NOMO-1 treated with DMSO at 0.1 percent for 48 hours (cell line): ENCODE results near the gene CACHD1.
"Not testable (repeated sequence)": the region's sequence is repeated elsewhere in the genome, so short reads cannot be mapped to it uniquely, and the experiment has no call there.

Experiments
- DNase-seq: peaks from one replicate; lab custom pipeline; 2025; ENCODE audit not compliant: unreplicated experiment; lab: John Stamatoyannopoulos, UW

CACHD1 gene

DNA sequence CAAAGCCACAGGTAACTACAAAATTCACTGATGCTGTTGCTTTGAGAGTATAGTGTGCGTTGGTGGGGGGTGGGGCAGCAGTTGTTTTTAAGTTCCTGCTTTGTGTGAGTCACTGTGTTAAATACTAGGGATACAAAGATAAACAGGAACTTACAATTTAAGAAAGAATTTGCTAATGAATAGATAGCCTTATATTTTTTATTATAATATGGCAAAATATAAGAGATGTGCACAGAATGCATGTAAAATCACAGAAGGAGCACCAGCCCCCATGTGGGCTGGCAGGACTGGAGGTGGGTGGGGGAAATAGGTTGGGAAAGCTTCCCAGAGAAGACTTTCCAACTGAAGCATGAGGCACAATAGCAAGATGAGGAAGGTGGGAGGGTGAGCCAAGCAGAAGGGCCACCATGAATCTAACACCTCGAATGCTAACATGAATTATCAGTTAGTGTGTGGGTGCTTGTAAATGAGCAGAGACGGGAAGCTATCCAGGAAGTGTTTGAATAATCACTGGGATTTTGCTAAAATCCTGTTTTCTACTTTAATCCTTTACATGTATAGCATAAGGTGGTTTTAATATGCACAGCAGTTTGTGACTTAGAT is 217.9 kb downstream of the CACHD1 start:
- peak; percentile 65 for DNase-seq

DNA sequence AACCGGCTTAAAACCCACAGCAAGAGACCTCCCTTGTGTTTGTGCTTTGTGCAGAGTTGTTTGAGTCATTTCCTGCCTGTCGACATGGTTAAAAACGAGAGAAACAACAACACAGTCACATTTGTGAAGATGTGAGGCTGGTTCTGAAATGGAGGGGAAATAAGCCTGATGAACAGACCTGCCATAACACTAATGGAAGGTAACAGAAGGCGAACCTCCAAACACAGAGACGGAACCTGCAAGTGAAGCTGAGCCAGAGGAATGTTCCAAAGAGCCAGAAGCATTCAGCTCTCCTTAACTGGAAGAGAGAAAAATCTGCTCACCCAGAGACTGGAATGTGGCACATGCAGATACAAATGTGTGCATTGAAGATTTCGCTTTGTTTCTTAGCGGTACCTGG is 221.7 kb downstream of the CACHD1 start:
- DNase-seq: no peak

DNA sequence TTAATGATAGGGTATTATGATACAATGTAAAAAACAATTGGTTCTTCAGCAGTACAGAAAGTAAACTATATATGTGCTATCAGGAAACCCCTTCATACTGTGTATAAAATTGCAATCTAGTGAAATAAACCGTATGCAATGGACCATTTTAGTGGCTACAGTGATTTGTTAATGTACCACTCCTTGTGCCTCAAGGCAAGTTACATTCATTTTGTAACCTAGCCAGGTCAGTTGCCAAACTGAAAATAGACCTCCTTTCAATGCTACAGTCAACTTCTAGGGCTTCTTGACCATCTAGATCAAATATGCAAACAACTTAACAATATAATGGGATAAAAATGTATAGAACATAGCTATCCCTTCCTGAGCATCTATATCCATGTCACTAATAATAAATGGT is 223.0 kb downstream of the CACHD1 start:
- no peak for DNase-seq

DNA sequence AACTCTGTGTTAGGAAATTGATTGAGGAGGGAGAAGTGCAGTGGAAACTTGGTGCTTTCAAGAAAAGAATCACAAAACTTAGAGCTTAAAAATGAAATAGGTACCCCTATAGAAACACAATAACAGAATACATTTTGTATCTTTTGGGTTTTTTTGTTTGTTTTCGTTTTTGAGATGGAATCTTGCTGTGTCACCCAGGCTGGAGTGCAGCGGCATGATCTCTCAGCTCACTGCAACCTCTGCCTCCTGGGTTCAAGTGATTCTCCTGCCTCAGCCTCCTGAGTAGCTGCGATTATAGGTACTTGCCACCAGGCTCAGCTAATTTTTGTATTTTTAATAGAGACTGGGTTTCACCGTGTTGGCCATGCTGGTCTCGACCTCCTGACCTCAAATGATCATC is 223.5 kb downstream of the CACHD1 start:
- no peak for DNase-seq

DNA sequence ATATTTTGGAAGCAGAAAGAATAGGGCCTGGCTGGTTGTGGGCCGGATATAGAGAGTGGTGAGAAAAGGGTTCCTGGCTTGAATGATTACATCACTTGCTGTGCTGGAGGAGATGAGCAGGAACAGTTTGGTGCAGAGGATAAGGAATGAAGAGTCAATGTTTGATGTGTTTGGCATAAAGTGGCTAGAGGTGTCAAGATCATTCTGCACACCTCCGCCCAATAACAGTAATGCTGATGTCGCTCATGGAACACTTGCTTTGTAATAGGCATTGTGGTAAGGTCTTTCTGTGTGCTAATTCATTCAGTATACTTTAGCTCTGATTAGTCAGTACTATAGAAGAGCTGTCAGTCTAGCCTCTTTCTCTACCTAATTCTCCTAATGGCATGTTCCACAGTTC is 226.9 kb downstream of the CACHD1 start:
- DNase-seq: no peak

DNA sequence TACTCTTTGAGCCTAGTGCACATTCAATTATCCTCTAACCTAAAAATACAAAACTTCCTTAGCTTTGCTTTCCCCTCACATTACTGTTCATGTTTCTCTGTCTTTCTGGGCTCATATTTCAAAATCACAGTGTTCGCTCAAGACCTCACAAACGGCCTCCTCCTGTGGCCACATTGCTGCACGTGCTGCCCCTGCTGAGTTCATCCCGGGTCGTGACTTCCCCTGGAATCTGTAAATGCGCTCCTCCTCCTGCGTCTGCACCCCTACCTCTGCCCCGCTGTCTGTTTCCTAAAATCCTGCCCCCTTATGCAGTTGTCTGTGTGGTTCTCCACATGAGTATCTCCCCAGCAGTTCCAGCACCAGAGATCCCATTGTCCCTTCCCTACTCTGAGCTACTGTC is 229.4 kb downstream of the CACHD1 start:
- no peak for DNase-seq

DNA sequence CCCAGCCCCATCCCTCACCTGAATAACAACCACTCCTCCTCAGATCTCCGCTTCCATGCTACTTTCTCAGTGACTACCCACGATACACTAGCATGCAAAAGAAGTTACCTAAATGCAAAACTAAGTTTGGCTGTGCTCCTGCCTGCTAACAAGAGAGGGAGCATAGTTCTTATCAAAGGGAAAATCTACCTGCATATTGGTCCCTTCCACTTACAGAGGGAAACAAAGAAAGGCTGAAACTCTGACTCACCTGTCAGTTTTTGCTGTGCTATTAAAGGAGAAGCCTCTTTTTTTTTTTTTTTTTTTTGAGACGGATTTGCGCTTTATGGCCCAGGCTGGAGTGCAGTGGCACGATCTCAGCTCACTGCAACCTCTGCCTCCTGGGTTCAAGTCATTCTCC is 231.1 kb downstream of the CACHD1 start:
- DNase-seq: no peak

DNA sequence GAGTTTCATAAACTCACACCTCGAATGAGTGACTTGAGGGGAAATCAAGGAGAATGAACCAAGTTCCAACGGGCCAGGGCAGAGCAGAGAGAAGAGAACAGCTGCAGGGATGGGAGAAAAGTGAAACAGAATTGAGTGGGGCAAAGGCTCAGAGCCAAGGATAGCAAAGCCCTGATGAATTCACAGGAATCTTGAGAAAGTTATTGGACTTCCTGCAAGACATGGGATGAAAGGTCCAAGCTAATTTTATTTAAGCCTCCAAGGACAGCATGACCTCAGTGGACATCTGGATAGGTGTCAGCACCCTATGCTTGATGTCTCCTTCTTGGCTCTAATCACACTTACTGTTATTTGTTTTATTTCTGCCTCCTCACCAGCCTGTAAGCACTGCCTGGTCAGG is 232.0 kb downstream of the CACHD1 start:
- DNase-seq: no peak

DNA sequence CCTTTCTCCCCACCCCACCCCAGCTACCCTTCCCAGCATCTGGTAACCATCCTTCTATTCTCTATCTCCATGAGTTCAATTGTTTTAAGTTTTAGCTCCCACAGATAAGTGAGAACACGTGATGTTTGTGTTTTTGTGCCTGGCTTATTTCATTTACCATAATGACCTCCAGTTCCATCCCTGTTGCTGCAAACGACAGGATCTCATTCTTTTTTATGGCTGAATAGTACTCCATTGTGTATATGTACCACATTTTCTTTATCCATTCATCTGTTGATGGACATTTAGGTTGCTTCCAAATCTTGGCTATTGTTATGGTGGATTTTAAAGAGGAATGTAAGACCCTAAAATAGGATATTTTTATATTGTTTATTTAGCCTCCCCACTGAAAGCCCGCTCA is 232.7 kb downstream of the CACHD1 start:
- DNase-seq: not testable (repeated sequence)

DNA sequence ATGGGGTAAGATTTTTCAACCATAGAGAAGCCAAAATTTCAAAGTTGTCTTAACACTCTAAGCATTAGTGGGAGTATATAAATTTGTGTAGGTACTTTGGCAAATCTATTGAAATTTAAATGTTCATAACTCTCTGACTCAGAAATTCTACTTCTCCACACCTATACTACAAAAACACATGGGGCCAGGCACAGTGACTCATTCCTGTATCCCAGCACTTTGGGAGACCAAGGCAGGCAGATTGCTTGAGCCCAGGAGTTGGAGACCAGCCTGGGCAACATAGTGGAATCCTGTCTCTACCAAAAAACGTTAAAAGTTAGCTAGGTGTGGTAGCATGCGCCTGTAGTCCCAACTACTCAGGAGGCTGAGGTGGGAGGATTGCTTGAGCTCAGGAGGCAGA is 233.7 kb downstream of the CACHD1 start:
- no peak for DNase-seq

DNA sequence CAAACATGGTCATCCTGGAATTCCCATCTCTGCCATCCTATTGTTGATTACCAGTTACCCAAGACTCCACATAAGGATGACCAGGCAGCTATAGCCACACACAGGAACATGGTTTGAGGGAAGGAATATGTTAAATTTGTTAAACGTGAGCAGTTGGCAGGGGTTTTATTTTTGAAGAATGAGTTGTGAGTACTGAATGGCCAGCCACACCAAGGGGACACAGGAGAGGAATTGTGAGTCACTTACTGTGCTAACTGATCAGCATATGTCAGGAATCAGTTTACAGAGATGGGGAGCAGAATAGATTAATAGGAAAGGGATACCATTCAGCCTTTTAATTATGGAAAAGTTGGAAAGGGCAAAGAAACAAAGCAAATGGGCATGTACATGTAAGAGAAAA is 235.7 kb downstream of the CACHD1 start:
- DNase-seq: no peak

DNA sequence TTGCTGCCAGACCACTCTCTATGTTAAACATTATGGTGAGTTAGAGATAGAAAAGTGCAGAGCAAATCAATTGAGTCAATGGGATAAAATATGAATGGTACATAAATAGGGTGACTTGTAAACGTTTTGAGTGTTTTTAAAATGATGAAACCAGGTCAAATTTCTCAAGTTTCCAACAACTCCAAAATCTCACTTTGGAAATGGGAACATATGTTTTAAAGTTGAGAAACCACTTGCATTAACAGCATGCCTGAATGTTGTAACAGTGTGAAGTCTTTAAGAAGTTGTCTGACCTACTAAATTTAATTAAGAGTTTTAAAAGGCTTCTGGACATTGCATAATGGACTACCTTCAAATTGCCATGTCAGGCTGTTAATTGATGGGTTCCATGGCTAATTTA is 241.3 kb downstream of the CACHD1 start:
- peak; percentile 21 for DNase-seq

DNA sequence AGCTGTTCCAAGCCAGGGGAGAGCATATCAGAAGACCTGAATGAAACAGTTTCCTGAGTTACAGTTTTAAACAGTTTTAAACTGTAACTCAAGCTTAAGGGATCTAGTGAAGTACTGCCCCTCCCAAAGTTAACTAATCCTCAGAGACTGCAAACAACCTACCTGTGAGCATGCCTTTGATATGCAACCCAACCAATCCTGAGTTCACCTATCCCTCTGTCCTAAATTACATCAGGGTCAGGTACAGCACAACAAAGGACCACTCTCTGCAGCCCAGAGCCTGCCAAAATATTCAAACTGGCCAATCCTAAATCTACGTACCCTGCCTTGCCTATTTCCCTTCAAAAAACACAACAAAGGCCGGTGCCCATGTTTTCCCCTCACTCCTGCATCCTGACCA is 242.1 kb downstream of the CACHD1 start:
- DNase-seq: no peak

DNA sequence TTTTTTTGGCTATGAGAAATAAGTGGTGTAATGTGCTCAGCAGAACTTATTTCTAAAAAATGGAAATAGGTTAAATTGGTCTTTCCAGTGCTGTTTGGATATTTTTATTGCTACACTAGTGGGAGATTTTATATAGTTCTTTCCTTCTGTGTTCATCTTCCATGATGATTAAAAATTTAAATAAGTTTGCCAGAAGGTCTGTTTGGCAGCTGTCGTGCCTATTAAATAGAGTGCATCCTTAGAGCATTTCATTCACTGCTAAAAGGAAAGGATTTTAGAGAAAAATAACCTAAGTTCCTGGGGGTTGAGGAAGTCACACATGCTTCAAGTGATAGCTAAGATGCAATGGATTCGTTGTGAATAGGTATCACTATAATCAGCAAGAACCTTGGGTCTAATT is 245.3 kb downstream of the CACHD1 start:
- no peak for DNase-seq

DNA sequence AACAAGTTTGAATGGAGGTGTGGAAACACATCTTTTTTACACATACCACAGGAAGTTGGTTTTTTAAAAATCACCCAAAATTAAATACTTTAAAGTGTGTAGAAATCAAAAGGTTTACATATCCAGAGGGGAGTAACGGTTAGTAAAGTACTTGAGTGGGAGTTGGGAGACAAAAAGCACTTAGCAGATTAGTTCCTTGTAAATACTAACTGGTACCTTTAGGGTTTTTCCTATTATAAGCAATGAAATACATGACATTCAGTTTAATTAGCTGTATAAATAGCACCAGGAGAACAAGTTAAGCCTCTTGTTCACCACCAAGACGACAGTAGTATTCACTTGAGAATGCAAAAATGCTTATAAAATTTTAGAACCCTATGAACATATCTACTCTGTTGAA is 251.2 kb downstream of the CACHD1 start:
- no peak for DNase-seq

DNA sequence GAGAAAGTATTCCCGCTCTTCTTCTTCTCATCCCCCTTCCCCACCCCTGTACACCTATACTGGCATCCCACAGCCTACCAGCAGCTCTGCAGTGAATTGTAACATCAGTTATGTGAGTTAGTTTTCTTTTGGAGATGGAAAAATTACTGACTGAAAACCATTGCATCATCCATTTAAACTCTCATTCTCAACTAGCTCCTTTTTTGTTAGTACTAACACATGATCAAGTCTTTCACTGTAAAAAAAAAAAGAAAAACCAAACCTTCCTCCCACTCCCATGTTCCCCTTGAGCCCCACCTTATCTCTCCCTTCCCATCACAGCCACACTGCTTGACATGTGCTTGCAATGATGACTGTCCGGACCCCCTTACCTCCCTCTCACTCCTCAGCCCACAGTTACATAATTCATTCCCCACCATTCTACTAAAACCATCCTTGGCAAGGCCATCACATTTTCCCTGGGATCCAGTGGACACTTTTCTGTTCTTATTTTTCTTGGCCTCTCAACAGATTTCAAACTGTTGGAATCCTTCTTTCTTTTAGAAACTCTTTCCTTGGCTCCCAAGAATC is 251.7 kb downstream of the CACHD1 start:
- DNase-seq: no peak

DNA sequence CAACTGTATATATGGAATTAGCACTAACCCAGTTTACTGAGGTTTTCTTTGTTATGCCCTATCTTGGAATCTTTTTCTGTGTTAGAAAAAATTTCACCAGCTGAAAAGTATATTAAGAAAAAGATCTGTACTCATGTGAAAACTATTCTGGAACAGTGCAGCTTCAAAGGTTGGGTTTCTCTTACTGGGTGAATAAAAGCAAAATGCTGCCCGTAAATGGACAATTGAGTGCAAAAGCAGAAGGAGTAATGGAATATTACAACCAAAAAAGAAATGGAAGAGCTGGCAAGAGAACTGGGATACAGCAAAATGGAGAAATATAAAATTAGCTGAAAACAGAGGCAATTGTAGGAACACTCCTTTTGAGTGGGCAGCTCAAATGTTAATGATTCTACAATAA is 257.9 kb downstream of the CACHD1 start:
- DNase-seq: no peak

DNA sequence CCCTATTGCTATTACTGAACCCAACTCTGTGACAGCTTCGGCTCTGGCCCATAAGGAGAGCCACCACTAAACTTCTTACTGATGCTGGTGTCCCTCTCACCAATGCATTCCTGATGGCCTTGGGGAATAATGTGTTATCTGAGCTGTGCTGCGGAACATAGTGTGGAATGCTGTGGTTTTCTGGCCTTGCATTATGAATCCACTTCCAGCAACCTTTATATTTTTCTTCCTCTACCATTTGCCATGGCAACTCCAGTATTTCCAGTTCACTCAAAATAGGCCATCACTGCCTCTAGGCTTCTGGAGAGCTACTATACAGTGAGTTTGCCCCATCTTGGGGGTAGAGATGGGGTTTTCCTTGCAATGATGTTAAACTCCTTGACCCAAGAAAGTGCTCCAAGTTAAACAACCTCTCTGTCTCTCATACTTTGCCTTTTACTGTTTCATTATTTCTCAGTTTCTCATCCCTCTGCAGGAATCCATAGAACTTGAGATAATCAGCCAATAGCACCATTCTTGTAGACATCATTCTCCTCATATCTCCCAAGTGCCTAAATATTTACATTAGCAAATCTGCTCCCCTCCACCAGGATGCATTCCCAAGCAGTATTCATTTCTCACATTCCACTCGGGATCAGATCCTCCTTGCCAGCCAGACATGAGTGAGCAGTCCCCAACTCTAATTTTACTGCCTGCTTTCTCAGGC is 263.8 kb downstream of the CACHD1 start:
- DNase-seq: no peak

DNA sequence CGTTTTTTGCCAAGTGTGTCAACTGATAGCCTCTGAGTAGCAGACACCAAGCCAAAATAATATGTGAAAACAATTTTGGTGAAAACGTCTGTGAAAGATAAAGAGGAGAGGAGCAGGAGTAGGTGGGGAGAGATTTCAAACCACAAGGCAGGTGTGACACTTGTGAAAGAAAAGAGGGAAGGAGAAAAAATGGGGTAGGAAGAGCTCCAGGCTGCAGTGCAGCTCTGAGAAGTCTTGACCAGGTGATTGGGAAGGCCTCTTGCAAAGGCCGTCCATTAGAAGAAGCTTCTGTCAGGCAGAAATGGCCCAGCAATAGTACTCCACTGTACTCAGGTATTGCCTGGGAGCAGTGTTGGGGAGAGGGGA is 264.3 kb downstream of the CACHD1 start:
- no peak for DNase-seq

DNA sequence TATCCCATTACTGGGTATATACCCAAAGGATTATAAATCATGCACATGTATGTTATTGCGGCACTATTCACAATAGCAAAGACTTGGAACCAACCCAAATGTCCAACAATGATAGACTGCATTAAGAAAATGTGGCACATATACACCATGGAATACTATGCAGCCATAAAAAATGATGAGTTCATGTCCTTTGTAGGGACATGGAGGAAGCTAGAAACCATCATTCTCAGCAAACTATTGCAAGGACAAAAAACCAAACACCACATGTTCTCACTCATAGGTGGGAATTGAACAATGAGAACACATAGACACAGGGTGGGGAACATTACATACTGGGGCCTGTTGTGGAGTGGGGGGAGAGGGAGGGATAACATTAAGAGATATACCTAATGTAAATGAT is 270.8 kb downstream of the CACHD1 start:
- not testable (repeated sequence) for DNase-seq
